H9 (cell line): ENCODE measurements around the gene POC1B. TPM values are rescaled to one million over a fixed set of nuclear protein-coding genes. Genes with fewer than 3 reads are reported as not detected.

Experiments
- DNase-seq: peaks from one replicate; pipeline ENCODE4 v3.0.0-alpha.2; 2017
- H2AFZ ChIP-seq: one replicate; pipeline ENCODE4 v1.6.1; 2013; ENCODE audit warnings: mild to moderate bottlenecking, low read length, control low read depth, moderate library complexity
- H2AK5ac ChIP-seq: 2 replicates; pipeline ENCODE4 v1.6.1; 2013; ENCODE audit warnings: low read length, control low read depth, mixed read lengths; ENCODE audit not compliant: insufficient read length
- H2BK120ac ChIP-seq: one replicate; pipeline ENCODE4 v1.6.1; 2013; ENCODE audit warnings: low read depth, mild to moderate bottlenecking, low read length, control low read depth, inconsistent platforms; ENCODE audit not compliant: poor library complexity, severe bottlenecking
- H2BK12ac ChIP-seq: 2 replicates; pipeline ENCODE4 v1.6.1; 2013; ENCODE audit warnings: low read length, control low read depth, mixed read lengths, low read depth; ENCODE audit not compliant: insufficient read length
- H2BK15ac ChIP-seq: 2 replicates; pipeline ENCODE4 v1.6.1; 2013; ENCODE audit warnings: low read depth, low read length, control low read depth
- H2BK20ac ChIP-seq: one replicate; pipeline ENCODE4 v1.6.1; 2013; ENCODE audit warnings: low read depth, mild to moderate bottlenecking, low read length, control low read depth, inconsistent platforms; ENCODE audit not compliant: poor library complexity, severe bottlenecking
- H2BK5ac ChIP-seq: 2 replicates; pipeline ENCODE4 v1.6.1; 2013; ENCODE audit warnings: low read length, control low read depth, mixed read lengths; ENCODE audit not compliant: insufficient read length
- H3K14ac ChIP-seq: 2 replicates; pipeline ENCODE4 v1.6.1; 2013; ENCODE audit warnings: low read length, control low read depth; ENCODE audit not compliant: insufficient read depth
- H3K18ac ChIP-seq: 2 replicates; pipeline ENCODE4 v1.6.1; 2013; ENCODE audit warnings: low read depth, mild to moderate bottlenecking, mixed read lengths, low read length, control low read depth; ENCODE audit not compliant: insufficient read length
- H3K23ac ChIP-seq: 2 replicates; pipeline ENCODE4 v1.6.1; 2013; ENCODE audit warnings: low read length, control low read depth, mixed read lengths, low read depth; ENCODE audit not compliant: insufficient read length
- H3K23me2 ChIP-seq: 2 replicates; pipeline ENCODE4 v1.6.1; 2013; ENCODE audit warnings: low read depth, mild to moderate bottlenecking, mixed read lengths, low read length, control low read depth; ENCODE audit not compliant: insufficient read length, poor library complexity, severe bottlenecking
- H3K27ac ChIP-seq: 2 replicates; pipeline ENCODE4 v1.5.1; 2013; ENCODE audit warnings: low read length, control low read depth, mixed read lengths, low read depth; ENCODE audit not compliant: insufficient read length
- H3K27me3 ChIP-seq: 2 replicates; pipeline ENCODE4 v1.6.1; 2013; ENCODE audit warnings: low read length, control low read depth, inconsistent platforms; ENCODE audit not compliant: insufficient read depth
- H3K4ac ChIP-seq: 2 replicates; pipeline ENCODE4 v1.6.1; 2013; ENCODE audit warnings: low read depth, mild to moderate bottlenecking, control low read depth, inconsistent platforms, low read length, moderate library complexity
- H3K4me1 ChIP-seq: 2 replicates; pipeline ENCODE4 v1.6.1; 2013; ENCODE audit warnings: low read length, control low read depth, inconsistent platforms; ENCODE audit not compliant: insufficient read depth
- H3K4me2 ChIP-seq: 2 replicates; pipeline ENCODE4 v1.6.1; 2013; ENCODE audit warnings: low read length, control low read depth, mixed read lengths; ENCODE audit not compliant: insufficient read length, insufficient read depth
- H3K56ac ChIP-seq: 2 replicates; pipeline ENCODE4 v1.6.1; 2013; ENCODE audit warnings: low read depth, mild to moderate bottlenecking, mixed read lengths, low read length, control low read depth; ENCODE audit not compliant: insufficient read length
- H3K79me1 ChIP-seq: 2 replicates; pipeline ENCODE4 v1.6.1; 2013; ENCODE audit warnings: low read depth, mild to moderate bottlenecking, moderate library complexity, low read length, control low read depth, inconsistent platforms; ENCODE audit not compliant: insufficient read depth, poor library complexity, severe bottlenecking
- H3K79me2 ChIP-seq: 2 replicates; pipeline ENCODE4 v1.6.1; 2013; ENCODE audit warnings: low read length, control low read depth, inconsistent platforms; ENCODE audit not compliant: insufficient read depth
- H3K9ac ChIP-seq: 2 replicates; pipeline ENCODE4 v1.6.1; 2013; ENCODE audit warnings: low read length, control low read depth, mixed read lengths; ENCODE audit not compliant: insufficient read length; ENCODE audit errors: extremely low read depth
- H3K9me3 ChIP-seq: one replicate; pipeline ENCODE4 v1.6.1; 2013; ENCODE audit warnings: low read depth, low read length, inconsistent platforms; ENCODE audit not compliant: control insufficient read depth
- H3T11ph ChIP-seq: one replicate; pipeline ENCODE4 v1.6.1; 2013; ENCODE audit warnings: mild to moderate bottlenecking, low read length, control low read depth, inconsistent platforms
- H4K20me1 ChIP-seq: one replicate; pipeline ENCODE4 v1.6.1; 2013; ENCODE audit not compliant: control insufficient read depth, insufficient read length, insufficient read depth
- H4K5ac ChIP-seq: 2 replicates; pipeline ENCODE4 v1.6.1; 2013; ENCODE audit warnings: low read depth, mild to moderate bottlenecking, mixed read lengths, low read length, control low read depth; ENCODE audit not compliant: insufficient read length
- H4K8ac ChIP-seq: replicated peaks from 2 replicates; pipeline ENCODE4 v1.6.1; 2013; ENCODE audit warnings: low read length, control low read depth, mixed read lengths, low read depth; ENCODE audit not compliant: insufficient read length
- H4K91ac ChIP-seq: 2 replicates; pipeline ENCODE4 v1.6.1; 2013; ENCODE audit warnings: low read depth, mild to moderate bottlenecking, moderate library complexity, mixed read lengths, low read length, control low read depth; ENCODE audit not compliant: insufficient read length
- H3K27ac Mint-ChIP-seq, 3 experiments: 2 replicates in 2 of 3; 3 replicates in 1 of 3; pipeline ENCODE4 v1.8.0; 2020 to 2021; ENCODE audit warnings: mixed read lengths in 3 of 3, mild to moderate bottlenecking in 1 of 3, moderate library complexity in 1 of 3
- H3K27me3 Mint-ChIP-seq: 2 replicates; pipeline ENCODE4 v1.8.0; 2021; ENCODE audit warnings: low read depth, mild to moderate bottlenecking, moderate library complexity, mixed read lengths
- H3K36me3 Mint-ChIP-seq, 3 experiments: 2 replicates in 2 of 3; 3 replicates in 1 of 3; pipeline ENCODE4 v1.8.0; 2020 to 2021; ENCODE audit warnings: low read depth in 3 of 3, mixed read lengths in 3 of 3; ENCODE audit not compliant: insufficient read depth in 1 of 3
- H3K4me1 Mint-ChIP-seq, 2 experiments: 2 replicates each; pipeline ENCODE4 v1.8.0; 2020; ENCODE audit warnings: mixed read lengths in 2 of 2
- H3K4me3 Mint-ChIP-seq, 2 experiments: 2 replicates in 1 of 2; 3 replicates in 1 of 2; pipeline ENCODE4 v1.8.0; 2020 to 2021; ENCODE audit warnings: mild to moderate bottlenecking in 2 of 2, mixed read lengths in 2 of 2, moderate library complexity in 1 of 2
- H3K9me3 Mint-ChIP-seq, 2 experiments: 2 replicates in 1 of 2; 3 replicates in 1 of 2; pipeline ENCODE4 v1.8.0; 2020; ENCODE audit warnings: mild to moderate bottlenecking in 2 of 2, mixed read lengths in 2 of 2, moderate library complexity in 1 of 2
- WGBS: extraction: QIAGEN DNeasy Blood & Tissue Kit; methylation state at CpG from one replicate; pipeline ENCODE4 v1.1.7; 2013; ENCODE audit warnings: missing lambda C conversion rate, low lambda C conversion rate, mixed read lengths; ENCODE audit not compliant: insufficient read length; ENCODE audit errors: extremely low coverage; 5-methylcytosine and 5-hydroxymethylcytosine counted together
- total RNA-seq: library from RNA; stranded (reverse); gene quantifications from 2 replicates; pipeline ENCODE4 v1.2.1, GENCODE V29; 2021
- TF ChIP-seq, protein P1 (sequence below): fragments of 200-600 bp; sonication (generic); conservative IDR thresholded peaks from 3 replicates; pipeline ENCODE4 v1.8.0; 2021; ENCODE audit warnings: antibody characterized with exemption, mild to moderate bottlenecking

POC1B gene
- total RNA-seq, 1 experiment from 2014 or later = 12.5 TPM

DNA sequence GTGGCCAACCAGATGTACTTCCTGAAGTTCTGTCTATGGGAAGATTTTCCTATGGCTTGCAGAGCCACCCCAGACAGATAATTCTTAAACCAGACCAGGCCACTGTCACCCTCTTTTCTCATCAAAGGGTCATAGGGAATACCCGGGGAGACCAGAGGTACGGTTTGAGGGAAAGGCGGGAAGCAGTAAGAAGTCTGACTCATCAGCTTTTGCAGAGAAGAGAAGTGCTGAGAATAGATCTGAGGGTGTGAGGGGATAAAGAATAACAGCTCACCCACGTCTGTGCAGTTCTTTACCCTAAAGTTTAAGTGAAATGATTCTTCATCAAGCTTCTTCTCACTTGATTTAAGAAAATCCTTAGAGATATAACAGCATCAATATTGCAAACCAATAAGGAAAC, 21.3 kb upstream of the POC1B start:
- Mint-ChIP-seq H3K27me3 (peaks cover 4% of the 10 kb centered on the region), H3K9me3 (no peaks in the 10 kb centered on the region), H3K4me1 (peaks cover 15 to 17% of the 10 kb centered on the region in 2 experiments), H3K4me3 (no peak overlapping the region), H3K27ac (no peak overlapping the region), H3K36me3 (no peaks in the 10 kb centered on the region)
- Histone ChIP-seq H3K79me1 (no peaks in the 10 kb centered on the region), H3K23ac (no peak overlapping the region), H2BK5ac (no peak overlapping the region), H4K5ac (no peak overlapping the region), H3K27me3 (no peaks in the 10 kb centered on the region), H3K4ac (no peak overlapping the region), H4K20me1 (no peaks in the 10 kb centered on the region), H2BK15ac (no peak overlapping the region), H2AFZ (no peak overlapping the region), H3K23me2 (no peaks in the 10 kb centered on the region), H3K14ac (no peak overlapping the region), H3T11ph (no peak overlapping the region), H3K79me2 (no peaks in the 10 kb centered on the region), H2BK12ac (no peak overlapping the region), H3K18ac (no peak overlapping the region), H3K9me3 (no peaks in the 10 kb centered on the region), H2AK5ac (no peak overlapping the region), H3K56ac (no peak overlapping the region), H2BK120ac (no peak overlapping the region), H3K9ac (no peak overlapping the region), H4K8ac (no peak overlapping the region), H3K4me2 (no peak overlapping the region), H2BK20ac (no peak overlapping the region), H4K91ac (no peak overlapping the region), H3K27ac (no peak overlapping the region), H3K4me1 (no peaks in the 10 kb centered on the region)
- DNase-seq = no peak
- TF ChIP-seq, protein P1, sequence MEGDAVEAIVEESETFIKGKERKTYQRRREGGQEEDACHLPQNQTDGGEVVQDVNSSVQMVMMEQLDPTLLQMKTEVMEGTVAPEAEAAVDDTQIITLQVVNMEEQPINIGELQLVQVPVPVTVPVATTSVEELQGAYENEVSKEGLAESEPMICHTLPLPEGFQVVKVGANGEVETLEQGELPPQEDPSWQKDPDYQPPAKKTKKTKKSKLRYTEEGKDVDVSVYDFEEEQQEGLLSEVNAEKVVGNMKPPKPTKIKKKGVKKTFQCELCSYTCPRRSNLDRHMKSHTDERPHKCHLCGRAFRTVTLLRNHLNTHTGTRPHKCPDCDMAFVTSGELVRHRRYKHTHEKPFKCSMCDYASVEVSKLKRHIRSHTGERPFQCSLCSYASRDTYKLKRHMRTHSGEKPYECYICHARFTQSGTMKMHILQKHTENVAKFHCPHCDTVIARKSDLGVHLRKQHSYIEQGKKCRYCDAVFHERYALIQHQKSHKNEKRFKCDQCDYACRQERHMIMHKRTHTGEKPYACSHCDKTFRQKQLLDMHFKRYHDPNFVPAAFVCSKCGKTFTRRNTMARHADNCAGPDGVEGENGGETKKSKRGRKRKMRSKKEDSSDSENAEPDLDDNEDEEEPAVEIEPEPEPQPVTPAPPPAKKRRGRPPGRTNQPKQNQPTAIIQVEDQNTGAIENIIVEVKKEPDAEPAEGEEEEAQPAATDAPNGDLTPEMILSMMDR = no peak
- WGBS = no CpG with 5 or more reads among the region's 4 CpGs
